Measurements from ENCODE around the gene OR2F1.
"Not testable (repeated sequence)": the region's sequence is repeated elsewhere in the genome, so short reads cannot be mapped to it uniquely, and the experiment has no call there.

The OR2F1 gene

GRCh38 chr7:144010061-144010460, 55.4 kb downstream of the OR2F1 start:
- not testable (repeated sequence) for DNase-seq

DNA sequence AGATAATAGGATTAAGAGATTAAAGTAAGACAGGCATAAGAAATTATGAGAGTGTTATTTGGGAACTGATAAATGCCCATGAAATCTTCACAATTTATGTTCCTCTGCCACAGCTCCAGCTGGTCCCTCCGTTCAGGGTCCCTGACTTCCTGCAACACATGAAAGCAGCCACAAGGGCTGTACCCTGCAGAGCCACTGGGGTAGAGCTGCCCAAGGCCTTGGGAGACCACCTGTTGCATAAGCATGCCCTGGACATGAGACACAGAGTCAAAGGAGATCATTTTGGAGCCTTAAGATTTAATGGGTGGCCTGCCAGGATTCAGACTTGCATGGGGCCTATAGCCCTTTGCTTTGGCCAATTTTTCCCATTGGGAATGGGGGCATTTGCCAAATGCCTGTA, 56.2 kb downstream of the OR2F1 start:
- DNase-seq, result not testable (repeated sequence)

- DNase-seq, result no peak
Observed at GRCh38 chr7:144011458-144012230, 57.0 kb downstream of the OR2F1 start.
